Hepatocyte (in vitro differentiated cells): ENCODE measurements around the gene FGL2.

Experiments
- EZH2 ChIP-seq: fragments of 200-600 bp; sonication (generic); IDR thresholded peaks from 2 replicates; pipeline ENCODE4 v1.6.1; 2016; ENCODE audit warnings: antibody characterized with exemption, mild to moderate bottlenecking, borderline replicate concordance
- TF ChIP-seq, protein P1 (sequence below): fragments of 200-600 bp; sonication (generic); IDR thresholded peaks from 2 replicates; pipeline ENCODE4 v1.5.1; 2016; ENCODE audit warnings: antibody characterized with exemption, mild to moderate bottlenecking; ENCODE audit not compliant: poor library complexity

DNA sequence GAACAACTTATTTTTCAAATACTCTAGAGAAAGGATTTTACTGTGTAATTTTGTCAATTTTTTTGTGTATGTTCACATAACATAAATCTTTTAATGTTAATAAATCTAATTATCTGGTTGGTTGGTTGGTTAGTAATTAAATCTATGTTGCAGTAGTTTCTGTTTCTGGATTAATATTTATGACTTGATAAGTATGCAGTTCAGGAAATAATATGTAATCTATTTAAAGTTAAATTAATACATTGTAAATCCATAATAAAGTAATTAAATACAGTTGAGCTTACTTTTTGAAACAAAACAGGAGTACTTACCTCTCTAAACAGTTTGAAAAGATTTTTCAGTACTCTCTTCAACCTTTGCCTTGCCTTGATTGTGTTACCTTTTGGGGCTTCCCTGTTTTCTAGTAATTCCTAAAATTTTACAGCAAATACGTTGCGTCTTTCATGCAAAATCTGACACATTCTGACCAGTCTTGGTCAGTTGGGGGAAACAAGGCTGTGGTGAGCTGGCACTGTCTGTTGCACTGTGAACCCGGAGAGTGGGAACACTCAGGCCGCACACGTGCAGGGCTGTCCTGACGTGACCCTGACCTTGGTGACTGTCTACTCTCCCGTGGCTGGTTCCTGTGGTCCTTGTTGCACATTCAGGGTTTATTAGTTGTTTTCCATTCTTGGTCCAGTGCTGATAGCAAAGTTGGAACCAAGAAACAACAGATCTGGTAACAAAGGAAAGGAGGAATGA, 45.6 kb upstream of the FGL2 start:
- TF ChIP-seq, protein P1, sequence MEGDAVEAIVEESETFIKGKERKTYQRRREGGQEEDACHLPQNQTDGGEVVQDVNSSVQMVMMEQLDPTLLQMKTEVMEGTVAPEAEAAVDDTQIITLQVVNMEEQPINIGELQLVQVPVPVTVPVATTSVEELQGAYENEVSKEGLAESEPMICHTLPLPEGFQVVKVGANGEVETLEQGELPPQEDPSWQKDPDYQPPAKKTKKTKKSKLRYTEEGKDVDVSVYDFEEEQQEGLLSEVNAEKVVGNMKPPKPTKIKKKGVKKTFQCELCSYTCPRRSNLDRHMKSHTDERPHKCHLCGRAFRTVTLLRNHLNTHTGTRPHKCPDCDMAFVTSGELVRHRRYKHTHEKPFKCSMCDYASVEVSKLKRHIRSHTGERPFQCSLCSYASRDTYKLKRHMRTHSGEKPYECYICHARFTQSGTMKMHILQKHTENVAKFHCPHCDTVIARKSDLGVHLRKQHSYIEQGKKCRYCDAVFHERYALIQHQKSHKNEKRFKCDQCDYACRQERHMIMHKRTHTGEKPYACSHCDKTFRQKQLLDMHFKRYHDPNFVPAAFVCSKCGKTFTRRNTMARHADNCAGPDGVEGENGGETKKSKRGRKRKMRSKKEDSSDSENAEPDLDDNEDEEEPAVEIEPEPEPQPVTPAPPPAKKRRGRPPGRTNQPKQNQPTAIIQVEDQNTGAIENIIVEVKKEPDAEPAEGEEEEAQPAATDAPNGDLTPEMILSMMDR: no peak
- no peak for TF ChIP-seq EZH2
